Naive thymus-derived CD8-positive, alpha-beta T cell (primary cell): ENCODE results near the gene IQCE. TPM values are rescaled to one million over a fixed set of nuclear protein-coding genes. Genes with fewer than 3 reads are reported as not detected.
"Not testable (repeated sequence)": the region's sequence is repeated elsewhere in the genome, so short reads cannot be mapped to it uniquely, and the experiment has no call there.

Experiments
- ATAC-seq, 2 donors: fragments of 150-1000 bp; cut with Tn5 transposase in 1 of 2; sonication (Bioruptor Pico), chemical (Tn5 transposase) in 1 of 2; 1 replicate in 1 of 2; 2 replicates in 1 of 2; pipeline ENCODE4 v1.10.0; 2021; ENCODE audit warnings: mild to moderate bottlenecking in 2 of 2, moderate library complexity in 2 of 2
- POLR2A ChIA-PET: fragments of 350-600 bp; sonication (Branson Sonifier 250); formaldehyde crosslinking; loops from one replicate; lab custom pipeline; 2021; ENCODE audit warnings: antibody characterized with exemption; lab: Charles Lee
- DNase-seq, 10 donors: peaks; one replicate each; pipeline versions ENCODE4 v3.0.0 to v3.0.0-alpha.2; 2020 to 2022
- H3K27ac Mint-ChIP-seq, 10 donors: one replicate each; pipeline ENCODE4 v1.8.0; 2020 to 2022; ENCODE audit warnings: mild to moderate bottlenecking in 10 of 10, mixed read lengths in 10 of 10, moderate library complexity in 4 of 10, inconsistent platforms in 1 of 10
- H3K27me3 Mint-ChIP-seq, 5 donors: one replicate each; pipeline ENCODE4 v1.8.0; 2021 to 2022; ENCODE audit warnings: mixed read lengths in 5 of 5
- H3K36me3 Mint-ChIP-seq, 3 donors: one replicate each; pipeline ENCODE4 v1.8.0; 2020 to 2022; ENCODE audit warnings: mixed read lengths in 3 of 3, mild to moderate bottlenecking in 2 of 3, inconsistent platforms in 1 of 3
- H3K4me1 Mint-ChIP-seq, 4 donors: one replicate each; pipeline ENCODE4 v1.8.0; 2021 to 2022; ENCODE audit warnings: mixed read lengths in 4 of 4
- H3K4me3 Mint-ChIP-seq, 10 donors: one replicate each; pipeline ENCODE4 v1.8.0; 2020 to 2022; ENCODE audit warnings: mild to moderate bottlenecking in 10 of 10, mixed read lengths in 10 of 10, moderate library complexity in 6 of 10, inconsistent platforms in 1 of 10
- H3K9me3 Mint-ChIP-seq, 9 donors: one replicate each; pipeline ENCODE4 v1.8.0; 2020 to 2022; ENCODE audit warnings: mixed read lengths in 9 of 9, mild to moderate bottlenecking in 3 of 9, inconsistent platforms in 1 of 9, moderate library complexity in 1 of 9
- polyA plus RNA-seq, 3 donors: library from polyadenylated mRNA; unstranded; fragments of 300-500 nt; fragmentation: Illumina TruSeq; gene quantifications; one replicate each; pipeline ENCODE4 v1.2.3, GENCODE V29; 2021
- total RNA-seq, 8 experiments: library from RNA in 2 of 8; stranded (reverse) in 2 of 8; gene quantifications; one replicate each; pipeline ENCODE4 v1.2.3 and lab custom pipeline; 2021 to 2026

The IQCE gene
- total and polyA plus RNA-seq, 5 experiments from 2014 or later, result 0.77 to 8.9 (median 2.2) TPM

DNA sequence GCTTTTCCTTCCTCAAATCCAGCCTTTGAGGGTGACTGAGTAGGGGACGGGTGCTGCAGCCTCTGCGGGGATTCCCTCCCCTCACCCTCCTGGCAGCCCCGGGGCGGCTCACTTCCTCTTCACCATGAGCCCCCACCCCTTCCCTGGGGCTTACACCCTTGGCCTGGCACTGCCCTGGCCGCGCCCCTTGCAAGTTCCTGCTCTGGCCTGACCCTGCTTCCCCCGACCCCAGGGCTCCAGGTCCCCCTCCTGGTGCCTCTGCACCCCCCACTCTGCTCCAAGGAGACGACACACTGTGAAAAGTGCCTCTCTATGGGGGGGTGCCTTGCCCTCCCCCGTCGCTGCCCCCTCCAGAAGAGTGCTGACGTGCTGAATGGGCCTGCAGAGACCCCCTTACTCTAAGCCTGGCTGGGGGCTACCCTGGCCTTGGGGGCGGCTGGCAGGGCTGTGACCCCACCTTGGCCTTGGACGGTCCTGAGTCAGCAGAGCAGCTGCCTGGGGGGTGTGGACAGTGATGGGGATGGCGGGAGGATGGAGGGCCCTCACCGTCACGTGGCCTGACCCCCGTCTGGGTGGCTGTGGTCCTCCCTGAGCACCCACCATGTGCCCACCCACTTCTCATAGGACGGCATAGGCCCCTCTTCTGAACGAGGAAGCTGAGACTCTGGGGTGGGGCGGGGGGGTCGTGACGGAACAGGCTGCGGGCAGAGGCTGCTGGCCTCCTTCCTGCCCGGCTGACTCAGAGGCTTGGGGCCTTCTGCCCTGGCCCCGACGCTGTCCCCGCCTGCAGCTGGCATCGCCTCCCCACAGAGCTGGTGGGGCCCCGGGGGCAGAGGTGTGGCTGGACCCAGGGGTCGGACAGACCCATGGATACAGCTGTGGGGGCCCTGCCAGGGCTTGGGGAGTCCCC, 29.4 kb upstream of the IQCE start:
- H3K9me3 Mint-ChIP-seq, result no peaks in the 10 kb centered on the region
- peaks cover 18 to 66% (median 65%) of the 10 kb centered on the region in 4 donors for H3K4me1 Mint-ChIP-seq
- ATAC-seq, result peak; percentile 26 to 44
- peak overlapping the region; percentile 71 to 87 (median 80) for H3K4me3 Mint-ChIP-seq
- POLR2A ChIA-PET, result interaction anchor here (0.7 to 15.4 kb wide), 17 partner anchors 12 to 181 kb away, joined by 3 to 821 read pairs (median 5); partner anchors contain the start of genes BRAT1, LFNG and TTYH3
- H3K27me3 Mint-ChIP-seq, result no peaks in the 10 kb centered on the region
- H3K27ac Mint-ChIP-seq, result peak overlapping the region; percentile 59 to 97 (median 93)
- H3K36me3 Mint-ChIP-seq, result peaks cover 0 to 25% (median 0%) of the 10 kb centered on the region in 3 donors
- DNase-seq, result peak in 8 of 10 donors; percentile 52 to 79 (median 61)

DNA sequence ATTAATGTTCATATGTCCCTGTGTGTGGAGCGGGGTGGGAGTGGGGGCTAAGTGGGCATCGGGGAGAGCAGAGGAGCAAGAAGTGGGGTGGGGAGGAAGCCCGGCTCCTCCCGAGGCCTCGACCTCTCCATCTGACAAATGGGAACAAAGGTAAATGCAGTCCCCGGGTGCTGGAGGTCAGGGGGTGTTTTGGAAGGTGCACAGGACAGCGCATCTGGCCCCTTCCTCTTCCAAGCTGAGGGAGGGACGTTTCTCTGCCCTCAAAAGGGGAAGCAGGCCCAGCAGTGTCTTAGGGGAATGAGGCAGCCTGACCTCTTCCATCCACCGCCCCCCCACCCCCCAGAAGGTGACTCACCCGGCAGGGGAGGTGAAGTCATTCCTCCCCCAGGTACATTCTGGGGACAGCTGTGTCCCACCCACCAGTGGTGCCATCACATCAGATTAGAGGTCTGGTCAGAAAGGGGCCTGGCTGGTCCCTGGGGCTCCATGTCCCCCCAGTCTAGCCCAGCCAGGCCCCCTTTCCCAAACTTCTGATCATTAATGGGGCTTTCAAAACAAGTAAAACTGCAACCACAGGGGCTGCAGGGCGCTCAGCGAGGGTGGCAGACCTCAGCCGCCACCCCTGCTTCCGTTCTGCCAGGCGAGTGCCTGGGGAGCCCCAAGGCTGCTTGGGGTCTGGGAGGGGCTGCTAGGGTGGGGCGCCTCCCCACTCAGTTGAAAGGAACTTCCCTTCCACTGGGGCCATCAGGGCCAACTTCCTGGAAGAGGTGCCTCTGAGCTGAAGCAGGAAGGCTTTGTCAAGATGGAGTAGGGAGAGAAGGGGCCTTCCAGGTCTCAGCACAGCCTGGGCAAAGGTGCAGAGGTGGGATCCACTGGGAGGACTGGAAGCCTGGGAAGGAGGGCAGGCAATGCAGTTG, 28.4 kb upstream of the IQCE start:
- POLR2A ChIA-PET, result interaction anchor here (0.7 to 15.4 kb wide), 16 partner anchors 11 to 181 kb away, joined by 3 to 821 read pairs (median 4); partner anchors contain the start of genes BRAT1, LFNG and TTYH3
- peak overlapping the region; percentile 71 to 87 (median 80) for H3K4me3 Mint-ChIP-seq
- peak; percentile 69 to 90 (median 82) for DNase-seq
- H3K27ac Mint-ChIP-seq, result peak overlapping the region; percentile 72 to 97 (median 93)
- H3K4me1 Mint-ChIP-seq, result peaks cover 18 to 66% (median 64%) of the 10 kb centered on the region in 4 donors
- ATAC-seq, result peak; percentile 71 to 84
- H3K36me3 Mint-ChIP-seq, result peaks cover 0 to 25% (median 0%) of the 10 kb centered on the region in 3 donors
- no peaks in the 10 kb centered on the region for H3K9me3 Mint-ChIP-seq
- H3K27me3 Mint-ChIP-seq, result no peaks in the 10 kb centered on the region

DNA sequence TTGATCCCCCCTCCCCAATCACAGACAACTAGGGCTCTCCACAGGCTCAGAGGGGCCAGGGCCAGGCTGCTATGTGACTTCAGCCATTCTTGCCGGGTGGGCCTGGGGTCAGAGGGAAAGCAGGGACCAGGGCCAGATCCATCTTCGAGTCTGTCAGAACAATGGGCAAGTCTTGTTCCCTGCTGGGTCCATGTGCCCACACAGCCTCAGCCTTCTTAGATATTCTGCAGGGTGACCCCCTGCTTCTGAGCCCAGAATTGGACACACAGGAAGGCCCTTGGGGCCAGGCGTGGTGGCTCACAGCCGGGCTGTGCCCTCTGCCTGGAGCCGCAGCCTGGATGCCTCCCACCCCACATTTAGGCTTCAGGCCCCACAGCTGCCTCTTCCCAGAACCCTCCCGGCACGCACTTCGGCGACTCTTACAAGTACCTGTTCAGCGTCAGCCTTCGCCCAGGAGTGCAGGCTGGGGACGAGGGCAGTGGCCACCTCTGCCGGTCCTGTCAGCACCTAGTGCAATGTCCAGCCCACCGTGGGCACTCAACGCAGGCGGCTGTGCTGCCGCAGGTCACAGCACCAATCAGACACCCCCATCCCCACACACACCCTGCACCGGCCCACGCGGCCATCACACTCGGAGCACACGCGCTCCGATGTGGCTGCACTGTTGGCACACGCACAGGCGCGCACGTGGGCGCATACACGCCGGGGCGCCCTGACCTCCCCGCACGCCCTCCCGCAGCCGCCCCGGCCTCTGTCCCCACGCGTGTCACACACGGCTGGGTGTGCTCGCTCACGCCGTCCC, 27.6 kb upstream of the IQCE start:
- not testable (repeated sequence) for ATAC-seq, H3K27me3 Mint-ChIP-seq, H3K9me3 Mint-ChIP-seq
- peak in 4 of 10 donors; percentile 0 to 64 (median 14) for DNase-seq
- H3K27ac Mint-ChIP-seq, result peak overlapping the region; percentile 72 to 97 (median 93)
- peaks cover 18 to 59% (median 57%) of the 10 kb centered on the region in 4 donors for H3K4me1 Mint-ChIP-seq
- peak overlapping the region; percentile 36 to 87 (median 79) for H3K4me3 Mint-ChIP-seq
- POLR2A ChIA-PET, result interaction anchor here (1.1 to 15.4 kb wide), 8 partner anchors 10 to 180 kb away, joined by 3 to 821 read pairs (median 6); partner anchors contain the start of gene LFNG
- peaks cover 0 to 18% (median 0%) of the 10 kb centered on the region in 3 donors for H3K36me3 Mint-ChIP-seq

DNA sequence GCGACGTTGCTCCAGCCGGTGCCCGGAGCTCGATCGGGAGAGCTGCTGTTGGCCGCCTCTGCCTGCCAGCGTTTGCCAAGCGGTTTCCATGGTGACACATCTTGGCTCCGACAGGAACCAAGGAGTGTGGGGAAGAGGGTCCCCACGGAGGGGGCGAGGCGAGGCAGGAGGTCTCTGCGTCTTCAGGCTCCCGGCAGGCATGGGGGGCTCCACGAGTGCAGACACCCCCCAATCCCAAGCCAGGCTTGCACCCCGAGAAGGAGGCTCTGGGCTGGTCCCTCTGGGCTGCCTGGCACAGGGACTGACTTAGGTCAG, 27.0 kb upstream of the IQCE start:
- Mint-ChIP-seq H3K27ac (peak overlapping the region in 4 of 10 donors; percentile 20 to 89 (median 72)), H3K4me1 (peaks cover 18 to 53% (median 51%) of the 10 kb centered on the region in 4 donors), H3K36me3 (peaks cover 0 to 12% (median 0%) of the 10 kb centered on the region in 3 donors), H3K4me3 (peak overlapping the region in 1 of 10 donors; percentile 76)
- ATAC-seq, H3K27me3 Mint-ChIP-seq, H3K9me3 Mint-ChIP-seq: not testable (repeated sequence)
- DNase-seq, result peak in 3 of 10 donors; percentile 1 to 51 (median 17)
- POLR2A ChIA-PET, result interaction anchor here (1.5 to 15.4 kb wide), 2 partner anchors 18 to 20 kb away, joined by 4 to 821 read pairs; partner anchors contain the start of gene LFNG

DNA sequence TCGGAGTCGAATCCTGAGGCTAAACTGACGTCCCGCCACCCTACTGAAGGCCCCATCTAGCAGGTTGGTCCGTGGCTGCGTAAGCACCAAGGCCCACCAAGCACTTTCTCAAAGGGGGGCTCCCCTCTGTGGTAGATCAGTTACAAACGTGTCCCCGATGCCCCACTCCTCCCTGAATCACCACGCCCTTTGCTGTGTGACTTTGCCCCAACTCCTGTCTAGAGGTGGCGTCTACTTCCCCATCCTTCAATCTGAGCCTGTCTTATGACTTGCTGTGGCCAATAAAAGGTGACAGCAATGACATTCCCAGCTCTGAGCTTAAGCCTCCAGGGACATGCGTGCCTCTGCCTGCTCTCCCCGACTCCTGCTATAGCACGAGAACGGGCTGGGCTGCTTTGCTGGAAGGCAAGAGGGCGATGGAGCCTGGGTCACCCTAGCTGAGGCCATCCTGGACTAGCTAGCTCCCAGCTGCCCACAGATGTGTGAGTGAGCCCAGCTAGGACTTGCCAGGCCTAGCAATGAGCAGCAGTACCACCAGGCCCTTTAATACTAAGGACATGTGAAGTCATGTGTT, 26.5 kb upstream of the IQCE start:
- not testable (repeated sequence) for ATAC-seq
- H3K4me3 Mint-ChIP-seq, result peak overlapping the region in 4 of 10 donors; percentile 22 to 76 (median 50)

DNA sequence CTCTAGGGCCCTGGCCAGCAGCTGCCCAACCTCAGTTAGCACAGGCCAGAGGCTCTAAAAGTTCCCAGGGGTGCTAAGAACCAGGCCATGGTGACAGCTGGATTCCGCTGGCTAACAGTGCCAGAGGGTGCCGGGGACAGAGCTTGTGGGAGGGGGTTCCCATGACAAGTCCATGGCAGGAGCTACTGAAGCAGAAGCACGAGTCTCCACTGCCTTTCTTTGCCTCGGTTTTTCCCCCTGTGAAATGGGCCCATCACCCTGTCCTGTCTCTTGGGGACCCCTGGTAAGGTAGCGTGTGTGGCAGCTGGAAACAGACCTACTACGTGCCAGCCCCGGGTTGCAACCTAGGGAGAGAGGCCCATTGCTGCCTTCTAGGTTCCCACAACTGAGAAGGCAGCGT, 26.0 kb upstream of the IQCE start:
- Mint-ChIP-seq H3K4me1 (peaks cover 13 to 43% (median 41%) of the 10 kb centered on the region in 4 donors), H3K27ac (peak overlapping the region in 1 of 10 donors; percentile 53)
- H3K36me3 Mint-ChIP-seq, DNase-seq, ATAC-seq, H3K4me3 Mint-ChIP-seq, H3K9me3 Mint-ChIP-seq, H3K27me3 Mint-ChIP-seq: not testable (repeated sequence)
- POLR2A ChIA-PET, result interaction anchor here (0.7 kb wide), 3 partner anchors 24 to 51 kb away, joined by 3 read pairs; partner anchors contain the start of gene IQCE

More for the DNA sequence above, 26.5 kb upstream of the IQCE start:
- H3K9me3 Mint-ChIP-seq, H3K27me3 Mint-ChIP-seq, POLR2A ChIA-PET, H3K36me3 Mint-ChIP-seq: not testable (repeated sequence)
- peak in 2 of 10 donors; percentile 18 to 59 for DNase-seq
- H3K4me1 Mint-ChIP-seq, result peaks cover 15 to 48% (median 46%) of the 10 kb centered on the region in 4 donors
- H3K27ac Mint-ChIP-seq, result peak overlapping the region in 7 of 10 donors; percentile 62 to 89 (median 75)

DNA sequence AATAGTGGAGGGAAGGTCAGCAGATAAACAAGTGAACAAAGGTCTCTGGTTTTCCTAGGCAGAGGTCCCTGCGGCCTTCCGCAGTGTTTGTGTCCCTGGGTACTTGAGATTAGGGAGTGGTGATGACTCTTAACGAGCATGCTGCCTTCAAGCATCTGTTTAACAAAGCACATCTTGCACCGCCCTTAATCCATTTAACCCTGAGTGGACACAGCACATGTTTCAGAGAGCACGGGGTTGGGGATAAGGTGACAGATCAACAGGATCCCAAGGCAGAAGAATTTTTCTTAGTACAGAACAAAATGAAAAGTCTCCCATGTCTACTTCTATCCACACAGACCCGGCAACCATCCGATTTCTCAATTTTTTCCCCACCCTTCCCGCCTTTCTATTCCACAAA, 25.2 kb upstream of the IQCE start:
- H3K36me3 Mint-ChIP-seq, H3K9me3 Mint-ChIP-seq, H3K27me3 Mint-ChIP-seq, DNase-seq, POLR2A ChIA-PET, H3K4me3 Mint-ChIP-seq, ATAC-seq: not testable (repeated sequence)
- H3K4me1 Mint-ChIP-seq, result peaks cover 10 to 35% (median 33%) of the 10 kb centered on the region in 4 donors
- peak overlapping the region in 1 of 10 donors; percentile 65 for H3K27ac Mint-ChIP-seq

DNA sequence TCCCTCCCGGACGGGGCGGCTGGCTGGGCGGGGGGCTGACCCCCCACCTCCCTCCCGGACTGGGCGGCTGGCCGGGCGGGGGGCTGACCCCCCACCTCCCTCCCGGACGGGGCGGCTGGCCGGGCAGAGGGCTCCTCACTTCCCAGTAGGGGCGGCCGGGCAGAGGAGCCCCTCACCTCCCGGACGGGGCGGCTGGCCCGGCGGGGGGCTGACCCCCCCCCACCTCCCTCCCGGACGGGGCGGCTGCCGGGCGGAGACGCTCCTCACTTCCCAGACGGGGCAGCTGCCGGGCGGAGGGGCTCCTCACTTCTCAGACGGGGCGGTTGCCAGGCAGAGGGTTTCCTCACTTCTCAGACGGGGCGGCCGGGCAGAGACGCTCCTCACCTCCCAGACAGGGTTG, 24.6 kb upstream of the IQCE start:
- Mint-ChIP-seq H3K4me1 (peaks cover 9 to 29% (median 27%) of the 10 kb centered on the region in 4 donors), H3K36me3 (peaks cover 0 to 11% (median 0%) of the 10 kb centered on the region in 3 donors)
- H3K4me3 Mint-ChIP-seq, H3K9me3 Mint-ChIP-seq, DNase-seq, POLR2A ChIA-PET, H3K27me3 Mint-ChIP-seq, ATAC-seq, H3K27ac Mint-ChIP-seq: not testable (repeated sequence)

DNA sequence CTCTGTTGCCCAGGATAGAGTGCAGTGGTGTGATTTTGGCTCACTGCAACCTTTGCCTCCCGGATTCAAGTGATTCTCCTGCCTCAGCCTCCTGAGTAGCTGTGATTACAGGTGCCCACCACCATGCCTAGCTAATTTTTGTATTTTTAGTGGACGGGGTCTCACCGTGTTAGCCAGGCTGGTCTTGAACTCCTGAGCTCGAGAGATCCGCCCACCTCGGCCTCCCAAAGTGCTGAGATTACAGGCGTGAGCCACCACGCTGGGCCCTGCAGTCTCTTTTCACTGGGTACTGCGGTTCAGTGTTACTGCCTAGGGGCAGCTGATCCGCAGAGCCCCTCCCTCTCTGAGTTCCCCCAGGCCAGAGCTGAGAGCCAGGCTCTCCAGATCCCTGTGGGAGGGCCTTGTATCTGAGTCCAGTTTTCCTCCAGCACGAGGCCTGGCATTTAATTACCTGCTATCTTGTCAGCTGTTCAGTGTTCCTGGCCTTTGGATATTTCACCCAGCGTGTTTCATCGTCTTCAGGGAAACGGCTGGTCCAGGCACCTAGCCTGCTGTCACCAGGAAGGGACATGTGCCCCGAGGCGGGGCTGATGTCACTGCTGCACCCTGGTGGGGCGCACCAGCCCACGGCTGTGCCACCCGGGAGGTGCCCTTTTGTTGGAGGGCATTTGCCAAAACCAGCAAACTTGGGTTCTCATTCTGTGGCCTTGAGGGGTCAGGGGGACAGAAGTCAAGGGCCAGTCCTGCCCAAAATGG, 22.7 kb upstream of the IQCE start:
- POLR2A ChIA-PET, H3K4me3 Mint-ChIP-seq, H3K9me3 Mint-ChIP-seq, ATAC-seq, H3K27me3 Mint-ChIP-seq: not testable (repeated sequence)
- H3K27ac Mint-ChIP-seq, result peak overlapping the region in 1 of 10 donors; percentile 22
- peak in 1 of 10 donors; percentile 57 for DNase-seq
- H3K36me3 Mint-ChIP-seq, result peaks cover 0 to 12% (median 0%) of the 10 kb centered on the region in 3 donors
- H3K4me1 Mint-ChIP-seq, result peaks cover 1 to 13% (median 10%) of the 10 kb centered on the region in 4 donors
